ENCODE results near the gene CAB39. TPM values are rescaled to one million over a fixed set of nuclear protein-coding genes. Genes with fewer than 3 reads are reported as not detected.

Gene CAB39
- total RNA-seq, 1 donor from 2014 or later: 57.8 TPM

DNA sequence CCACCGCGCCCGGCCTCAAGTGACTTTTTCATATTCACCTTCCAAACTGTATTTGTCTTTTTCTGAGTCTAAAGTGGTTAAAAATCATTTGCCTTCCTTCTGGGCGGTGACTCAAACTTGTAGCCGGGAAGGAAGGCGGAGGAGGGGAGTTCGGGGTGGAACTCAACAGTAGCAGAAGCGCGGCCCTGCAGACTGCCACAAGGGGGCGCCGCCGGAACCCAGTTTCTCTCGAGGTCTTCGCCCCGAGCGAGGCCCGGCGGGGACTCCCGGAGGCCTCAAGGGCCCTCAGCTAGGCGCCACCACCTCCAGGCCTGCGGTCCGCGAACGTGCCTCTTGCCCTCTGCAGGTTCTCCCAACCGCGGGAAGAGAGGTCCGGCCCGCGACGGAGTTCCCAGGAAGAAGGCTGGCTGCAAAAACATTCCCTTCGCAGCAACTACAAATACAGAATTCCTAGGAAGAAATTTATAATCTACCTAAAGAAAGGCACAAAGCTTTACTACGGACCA, 135.3 kb downstream of the CAB39 start:
- Histone ChIP-seq H3K27me3 (ENCODE audit: control insufficient read depth, insufficient read depth, low read length) (peaks cover 2% of the 10 kb centered on the region), H3K4me3 (ENCODE audit: low read depth, low read length) (no peak overlapping the region), H3K36me3 (ENCODE audit: control insufficient read depth, insufficient read depth, low read length) (no peaks in the 10 kb centered on the region)
- TF ChIP-seq, protein P1, sequence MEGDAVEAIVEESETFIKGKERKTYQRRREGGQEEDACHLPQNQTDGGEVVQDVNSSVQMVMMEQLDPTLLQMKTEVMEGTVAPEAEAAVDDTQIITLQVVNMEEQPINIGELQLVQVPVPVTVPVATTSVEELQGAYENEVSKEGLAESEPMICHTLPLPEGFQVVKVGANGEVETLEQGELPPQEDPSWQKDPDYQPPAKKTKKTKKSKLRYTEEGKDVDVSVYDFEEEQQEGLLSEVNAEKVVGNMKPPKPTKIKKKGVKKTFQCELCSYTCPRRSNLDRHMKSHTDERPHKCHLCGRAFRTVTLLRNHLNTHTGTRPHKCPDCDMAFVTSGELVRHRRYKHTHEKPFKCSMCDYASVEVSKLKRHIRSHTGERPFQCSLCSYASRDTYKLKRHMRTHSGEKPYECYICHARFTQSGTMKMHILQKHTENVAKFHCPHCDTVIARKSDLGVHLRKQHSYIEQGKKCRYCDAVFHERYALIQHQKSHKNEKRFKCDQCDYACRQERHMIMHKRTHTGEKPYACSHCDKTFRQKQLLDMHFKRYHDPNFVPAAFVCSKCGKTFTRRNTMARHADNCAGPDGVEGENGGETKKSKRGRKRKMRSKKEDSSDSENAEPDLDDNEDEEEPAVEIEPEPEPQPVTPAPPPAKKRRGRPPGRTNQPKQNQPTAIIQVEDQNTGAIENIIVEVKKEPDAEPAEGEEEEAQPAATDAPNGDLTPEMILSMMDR (IDR thresholded peaks at IDR 0.05; ENCODE audit: insufficient read depth, low read length, poor library complexity, severe bottlenecking): peak; percentile 98
- DNase-seq (ENCODE audit: low read depth): peak; percentile 56

DNA sequence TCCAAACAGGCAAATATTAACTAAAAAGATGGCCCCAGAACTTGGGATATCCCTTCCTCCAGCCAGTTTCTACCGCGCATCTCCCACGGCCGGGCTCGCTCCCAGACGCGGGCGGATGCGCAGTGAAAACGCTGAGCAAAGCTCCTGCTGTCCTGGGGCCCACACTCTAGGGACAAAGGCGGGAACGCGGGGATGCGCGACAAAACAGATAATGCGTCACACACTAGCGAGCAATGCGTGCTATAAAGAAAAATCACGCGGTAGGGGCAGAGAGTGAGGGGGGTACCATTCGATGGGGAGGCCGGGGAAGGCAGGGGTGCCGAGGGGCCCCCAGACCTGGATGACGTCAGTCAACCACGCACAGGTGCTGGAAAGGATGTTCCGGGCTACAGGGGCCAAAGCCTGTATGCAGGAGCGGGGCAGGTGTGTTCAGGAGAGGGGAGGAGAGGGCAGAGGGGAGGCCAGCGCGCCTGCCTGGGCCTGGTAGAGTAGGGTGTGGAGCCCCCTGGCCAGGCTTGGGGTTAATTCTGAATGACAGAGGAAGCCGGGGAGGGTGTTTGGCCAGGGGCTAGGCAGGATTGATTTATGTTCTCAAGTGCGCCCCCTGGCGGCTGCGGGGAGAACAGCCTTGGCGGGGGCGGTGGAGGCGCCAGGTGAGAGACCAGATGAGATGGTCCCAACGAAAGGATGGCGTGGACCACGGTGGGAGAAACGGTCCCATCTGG, 137.2 kb downstream of the CAB39 start:
- H3K4me3 ChIP-seq (ENCODE audit: low read depth, low read length): no peak overlapping the region
- H3K36me3 ChIP-seq (ENCODE audit: control insufficient read depth, insufficient read depth, low read length): no peaks in the 10 kb centered on the region
- DNase-seq (ENCODE audit: low read depth): no peak
- TF ChIP-seq, protein P1 (IDR thresholded peaks at IDR 0.05; ENCODE audit: insufficient read depth, low read length, poor library complexity, severe bottlenecking): peak; percentile 75
- peaks cover 8% of the 10 kb centered on the region for H3K27me3 ChIP-seq (ENCODE audit: control insufficient read depth, insufficient read depth, low read length)

DNA sequence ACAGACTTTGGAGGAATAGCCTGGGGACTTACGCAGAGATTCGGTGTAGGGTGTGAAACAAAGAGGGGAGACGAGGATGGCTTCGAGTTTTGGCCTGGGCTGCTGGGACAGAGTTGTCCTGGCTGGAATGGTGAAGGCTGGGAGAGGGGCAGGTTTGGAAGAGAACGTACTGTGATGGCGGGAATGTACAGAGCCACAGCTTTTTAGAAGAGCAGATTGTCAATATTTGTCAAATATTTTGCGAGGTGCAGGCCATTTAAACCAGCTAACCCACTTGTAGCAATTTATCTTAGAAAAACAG, 137.7 kb downstream of the CAB39 start:
- no peak for DNase-seq (ENCODE audit: low read depth)
- H3K4me3 ChIP-seq (ENCODE audit: low read depth, low read length): no peak overlapping the region
- H3K27me3 ChIP-seq (ENCODE audit: control insufficient read depth, insufficient read depth, low read length): peaks cover 8% of the 10 kb centered on the region
- H3K36me3 ChIP-seq (ENCODE audit: control insufficient read depth, insufficient read depth, low read length): no peaks in the 10 kb centered on the region
- TF ChIP-seq, protein P1 (IDR thresholded peaks at IDR 0.05; ENCODE audit: insufficient read depth, low read length, poor library complexity, severe bottlenecking): no peak

DNA sequence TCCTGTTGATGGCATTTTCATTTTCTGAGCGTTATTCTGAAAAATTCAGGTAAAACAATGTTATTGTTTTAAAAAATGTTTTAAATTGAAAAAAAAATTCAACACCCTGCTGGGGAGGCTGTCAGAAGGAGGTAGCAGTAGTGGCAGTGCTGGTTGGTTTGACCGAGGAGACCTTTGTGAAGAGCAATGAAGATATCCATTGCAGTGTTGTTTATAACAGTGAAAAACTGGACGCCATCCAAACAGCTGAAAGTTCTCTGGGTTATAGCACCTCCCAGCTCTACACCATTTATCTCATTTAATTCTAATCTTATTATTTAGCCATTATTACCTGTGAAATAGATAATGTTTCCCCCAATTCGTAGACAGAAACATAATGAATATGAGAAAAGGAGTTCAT, 139.5 kb downstream of the CAB39 start:
- Histone ChIP-seq H3K27me3 (ENCODE audit: control insufficient read depth, insufficient read depth, low read length) (peaks cover 8% of the 10 kb centered on the region), H3K36me3 (ENCODE audit: control insufficient read depth, insufficient read depth, low read length) (no peaks in the 10 kb centered on the region), H3K4me3 (ENCODE audit: low read depth, low read length) (no peak overlapping the region)
- TF ChIP-seq, protein P1 (IDR thresholded peaks at IDR 0.05; ENCODE audit: insufficient read depth, low read length, poor library complexity, severe bottlenecking): no peak
- no peak for DNase-seq (ENCODE audit: low read depth)

DNA sequence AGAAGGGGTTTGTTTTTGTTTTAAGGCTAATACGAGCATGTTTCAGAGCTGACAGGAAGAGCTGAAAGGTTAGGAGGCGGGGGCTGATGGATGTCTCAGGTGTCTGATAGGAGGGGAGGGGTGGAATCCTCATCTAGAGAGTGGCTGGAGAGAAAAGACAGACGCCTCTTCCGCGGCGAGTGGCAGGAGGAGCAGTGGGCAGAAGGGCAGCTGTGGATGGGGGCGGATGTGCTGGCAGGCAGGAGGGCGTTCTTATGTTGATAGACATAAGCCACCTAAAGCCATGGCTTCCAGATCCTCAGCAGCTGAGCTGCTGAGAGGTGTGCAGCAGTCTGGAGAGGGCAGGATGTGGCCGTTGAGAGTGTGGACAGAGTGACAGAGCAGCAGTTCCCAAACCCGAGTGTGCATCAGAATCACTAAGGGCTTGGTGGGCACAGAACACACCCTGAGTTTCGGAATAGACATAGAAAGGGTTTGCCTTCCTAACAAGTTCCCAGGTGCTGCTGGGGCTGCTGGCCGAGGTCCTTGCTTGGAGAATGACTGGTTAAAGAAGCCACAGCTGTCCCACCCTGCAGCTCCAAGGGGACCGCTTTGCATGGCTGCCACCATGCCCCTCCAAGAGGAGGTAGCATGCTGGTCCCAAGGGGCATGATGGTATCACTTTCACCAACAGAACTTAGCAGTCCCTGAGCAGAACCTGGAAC, 149.1 kb downstream of the CAB39 start:
- TF ChIP-seq, protein P1 (IDR thresholded peaks at IDR 0.05; ENCODE audit: insufficient read depth, low read length, poor library complexity, severe bottlenecking): no peak
- Histone ChIP-seq H3K27me3 (ENCODE audit: control insufficient read depth, insufficient read depth, low read length) (peaks cover 5% of the 10 kb centered on the region), H3K4me3 (ENCODE audit: low read depth, low read length) (no peak overlapping the region), H3K36me3 (ENCODE audit: control insufficient read depth, insufficient read depth, low read length) (no peaks in the 10 kb centered on the region)
- DNase-seq (ENCODE audit: low read depth): no peak

All from kidney epithelial cell (primary cell).